Transverse colon (tissue), 4 donors: ENCODE data around the gene TMEM45A.

Experiments
- POLR2AphosphoS5 ChIP-seq, 3 donors: sonication (generic); formaldehyde crosslinking; IDR thresholded peaks; one replicate each; pipeline ENCODE4 v1.6.1; 2016; ENCODE audit warnings: antibody characterized with exemption in 3 of 3
- TF ChIP-seq, protein P1 (sequence below), 5 experiments: fragments of 200-600 bp in 3 of 5; fragments of 450-650 bp in 2 of 5; sonication (generic) in 3 of 5; IDR thresholded peaks; 1 replicate in 2 of 5; 2 replicates in 3 of 5; pipeline ENCODE4 v1.5.1; 2016 to 2017; ENCODE audit warnings: antibody characterized with exemption in 5 of 5, inconsistent platforms in 3 of 5, mild to moderate bottlenecking in 2 of 5, moderate library complexity in 1 of 5

DNA sequence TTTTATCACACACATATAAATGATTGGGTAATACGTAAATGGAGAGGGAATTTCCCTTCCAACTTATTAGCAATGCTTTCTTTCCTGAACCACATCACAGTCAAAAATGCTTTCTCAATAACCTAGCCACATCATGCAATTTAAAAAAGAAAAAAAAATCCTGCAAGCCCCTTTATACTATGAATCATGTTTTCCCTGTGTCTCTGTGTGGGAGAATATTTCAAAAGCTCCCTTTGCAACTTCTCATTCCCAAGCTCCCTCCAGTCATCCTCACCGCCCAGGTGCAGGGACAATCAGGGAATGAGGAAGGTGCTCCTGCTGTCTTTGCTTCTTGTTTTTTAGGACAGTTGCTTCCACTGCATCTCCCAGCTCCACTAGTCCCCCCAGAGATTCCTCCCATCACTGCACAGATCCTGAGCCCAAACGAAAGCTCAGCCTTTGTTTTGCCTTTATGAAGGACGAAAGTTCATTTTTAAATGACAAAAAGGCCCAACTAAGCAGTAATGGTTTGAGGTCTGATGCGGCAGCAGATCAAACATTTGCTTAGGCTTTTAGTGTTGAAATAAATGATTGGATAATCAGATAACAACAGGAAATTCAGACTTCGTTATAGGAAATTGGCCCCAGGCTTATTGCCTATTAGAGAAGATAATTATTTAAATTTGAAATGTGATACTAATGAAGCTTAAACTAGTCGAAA is 69.2 kb downstream of the TMEM45A start:
- TF ChIP-seq, protein P1, sequence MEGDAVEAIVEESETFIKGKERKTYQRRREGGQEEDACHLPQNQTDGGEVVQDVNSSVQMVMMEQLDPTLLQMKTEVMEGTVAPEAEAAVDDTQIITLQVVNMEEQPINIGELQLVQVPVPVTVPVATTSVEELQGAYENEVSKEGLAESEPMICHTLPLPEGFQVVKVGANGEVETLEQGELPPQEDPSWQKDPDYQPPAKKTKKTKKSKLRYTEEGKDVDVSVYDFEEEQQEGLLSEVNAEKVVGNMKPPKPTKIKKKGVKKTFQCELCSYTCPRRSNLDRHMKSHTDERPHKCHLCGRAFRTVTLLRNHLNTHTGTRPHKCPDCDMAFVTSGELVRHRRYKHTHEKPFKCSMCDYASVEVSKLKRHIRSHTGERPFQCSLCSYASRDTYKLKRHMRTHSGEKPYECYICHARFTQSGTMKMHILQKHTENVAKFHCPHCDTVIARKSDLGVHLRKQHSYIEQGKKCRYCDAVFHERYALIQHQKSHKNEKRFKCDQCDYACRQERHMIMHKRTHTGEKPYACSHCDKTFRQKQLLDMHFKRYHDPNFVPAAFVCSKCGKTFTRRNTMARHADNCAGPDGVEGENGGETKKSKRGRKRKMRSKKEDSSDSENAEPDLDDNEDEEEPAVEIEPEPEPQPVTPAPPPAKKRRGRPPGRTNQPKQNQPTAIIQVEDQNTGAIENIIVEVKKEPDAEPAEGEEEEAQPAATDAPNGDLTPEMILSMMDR (IDR thresholded peaks at IDR 0.05) = no peak
- no peak for TF ChIP-seq POLR2AphosphoS5 (IDR thresholded peaks at IDR 0.05)
